ENCODE measurements around the gene DCAF6.

Gene DCAF6

DNA sequence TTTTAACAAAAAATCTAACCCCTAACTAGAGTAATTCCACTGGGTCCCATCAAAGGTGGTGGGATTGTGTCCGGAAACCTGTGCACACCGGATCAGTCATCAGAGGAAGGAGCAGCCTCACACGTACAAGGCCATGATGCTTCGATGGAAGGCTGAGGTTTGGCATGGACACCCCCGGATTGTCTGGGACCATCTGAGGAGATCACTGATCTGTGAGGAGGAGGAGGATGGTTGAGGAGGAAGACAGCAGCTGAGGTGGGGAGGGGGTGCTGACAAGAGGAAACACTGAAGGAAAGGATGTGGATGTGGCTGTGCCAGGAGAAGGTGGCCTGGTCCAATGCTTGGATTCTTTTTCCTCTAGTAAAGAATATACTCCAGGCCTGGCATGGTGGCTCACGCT lies 159.0 kb downstream of the DCAF6 start:
- no peak for TF ChIP-seq EZH2phosphoT487 (IDR thresholded peaks at IDR 0.05; ENCODE audit: low read depth)
- TF ChIP-seq, protein P1, sequence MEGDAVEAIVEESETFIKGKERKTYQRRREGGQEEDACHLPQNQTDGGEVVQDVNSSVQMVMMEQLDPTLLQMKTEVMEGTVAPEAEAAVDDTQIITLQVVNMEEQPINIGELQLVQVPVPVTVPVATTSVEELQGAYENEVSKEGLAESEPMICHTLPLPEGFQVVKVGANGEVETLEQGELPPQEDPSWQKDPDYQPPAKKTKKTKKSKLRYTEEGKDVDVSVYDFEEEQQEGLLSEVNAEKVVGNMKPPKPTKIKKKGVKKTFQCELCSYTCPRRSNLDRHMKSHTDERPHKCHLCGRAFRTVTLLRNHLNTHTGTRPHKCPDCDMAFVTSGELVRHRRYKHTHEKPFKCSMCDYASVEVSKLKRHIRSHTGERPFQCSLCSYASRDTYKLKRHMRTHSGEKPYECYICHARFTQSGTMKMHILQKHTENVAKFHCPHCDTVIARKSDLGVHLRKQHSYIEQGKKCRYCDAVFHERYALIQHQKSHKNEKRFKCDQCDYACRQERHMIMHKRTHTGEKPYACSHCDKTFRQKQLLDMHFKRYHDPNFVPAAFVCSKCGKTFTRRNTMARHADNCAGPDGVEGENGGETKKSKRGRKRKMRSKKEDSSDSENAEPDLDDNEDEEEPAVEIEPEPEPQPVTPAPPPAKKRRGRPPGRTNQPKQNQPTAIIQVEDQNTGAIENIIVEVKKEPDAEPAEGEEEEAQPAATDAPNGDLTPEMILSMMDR (IDR thresholded peaks at IDR 0.05; ENCODE audit: low read depth, low read length), result no peak
- H3K9me3 ChIP-seq (ENCODE audit: insufficient read depth, low read length), result no peaks in the 10 kb centered on the region
- H3K36me3 ChIP-seq (replicated peaks; ENCODE audit: low read depth, low read length), result no peaks in the 10 kb centered on the region

DNA sequence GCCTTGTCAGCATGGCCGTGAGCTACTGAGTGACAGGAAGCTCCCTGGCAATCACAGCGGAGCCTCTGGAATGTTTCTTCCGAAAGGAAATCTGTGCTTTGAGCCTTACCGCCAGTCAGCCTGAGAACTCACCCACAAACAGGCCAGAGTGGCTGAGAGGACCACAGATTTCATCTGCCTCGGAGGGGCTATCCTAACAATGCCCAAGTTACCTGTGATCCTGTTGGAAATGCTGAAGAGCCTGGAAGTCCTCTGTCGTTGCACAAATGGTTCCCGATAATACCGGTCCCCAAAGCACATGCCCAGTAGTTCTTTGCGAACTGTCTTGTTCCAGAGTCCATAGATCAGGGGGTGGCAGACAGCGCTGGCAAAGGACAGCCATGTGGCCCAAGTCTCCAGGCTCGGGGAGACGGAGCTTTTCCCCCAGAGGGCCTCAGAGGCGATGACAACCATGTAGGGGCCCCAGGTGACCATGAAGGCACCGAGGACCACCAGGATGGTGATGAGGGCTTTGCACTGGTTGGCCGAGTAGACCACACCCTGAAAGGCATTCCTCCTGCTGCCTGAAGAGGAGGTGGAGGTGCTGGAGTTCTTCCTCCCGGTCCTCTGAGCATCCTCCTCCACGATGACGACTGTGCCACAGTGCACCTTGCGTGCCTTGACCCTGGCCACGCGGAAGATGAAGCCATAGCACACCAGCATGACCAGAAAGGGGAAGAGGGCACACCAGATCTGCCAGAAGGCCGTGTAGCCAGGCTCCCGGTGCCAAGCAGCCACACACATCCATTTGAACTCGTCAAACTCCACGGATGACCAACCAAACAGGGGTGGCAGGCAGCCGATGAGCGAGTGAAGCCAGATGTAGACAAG lies 160.0 kb downstream of the DCAF6 start:
- Histone ChIP-seq H3K36me3 (replicated peaks; ENCODE audit: low read depth, low read length) (no peaks in the 10 kb centered on the region), H3K9me3 (ENCODE audit: insufficient read depth, low read length) (no peaks in the 10 kb centered on the region), H3K4me1 (ENCODE audit: low read length) (no peaks in the 10 kb centered on the region), H3K27ac (ENCODE audit: low read length) (no peak overlapping the region), H3K4me2 (ENCODE audit: low read length) (no peak overlapping the region), H3K4me3 (ENCODE audit: low read length) (no peak overlapping the region), H3K27me3 (ENCODE audit: low read depth, low read length) (no peaks in the 10 kb centered on the region), H4K20me1 (ENCODE audit: insufficient read depth, low read length) (no peaks in the 10 kb centered on the region), H2AFZ (ENCODE audit: low read depth, low read length) (no peak overlapping the region), H3K9ac (ENCODE audit: low read length) (no peak overlapping the region), H3K79me2 (ENCODE audit: low read length) (no peaks in the 10 kb centered on the region)
- no peak for TF ChIP-seq EZH2phosphoT487 (IDR thresholded peaks at IDR 0.05; ENCODE audit: low read depth)
- TF ChIP-seq, protein P1 (IDR thresholded peaks at IDR 0.05; ENCODE audit: low read depth, low read length), result no peak

More for the DNA sequence above, 159.0 kb downstream of the DCAF6 start:
- no peak overlapping the region for H3K9ac ChIP-seq (ENCODE audit: low read length)
- no peaks in the 10 kb centered on the region for H3K4me1 ChIP-seq (ENCODE audit: low read length)
- H3K79me2 ChIP-seq (ENCODE audit: low read length), result no peaks in the 10 kb centered on the region
- no peak overlapping the region for H3K4me2 ChIP-seq (ENCODE audit: low read length)
- no peaks in the 10 kb centered on the region for H4K20me1 ChIP-seq (ENCODE audit: insufficient read depth, low read length)
- no peak overlapping the region for H2AFZ ChIP-seq (ENCODE audit: low read depth, low read length)
- H3K4me3 ChIP-seq (ENCODE audit: low read length), result no peak overlapping the region
- H3K27me3 ChIP-seq (ENCODE audit: low read depth, low read length), result no peaks in the 10 kb centered on the region
- no peak overlapping the region for H3K27ac ChIP-seq (ENCODE audit: low read length)

GRCh38 chr1:168097921-168098528 lies 161.5 kb downstream of the DCAF6 start:
- H3K4me1 ChIP-seq (ENCODE audit: low read length), result no peaks in the 10 kb centered on the region
- no peak for TF ChIP-seq EZH2phosphoT487 (IDR thresholded peaks at IDR 0.05; ENCODE audit: low read depth)
- TF ChIP-seq, protein P1 (IDR thresholded peaks at IDR 0.05; ENCODE audit: low read depth, low read length), result no peak
- H3K9ac ChIP-seq (ENCODE audit: low read length), result no peak overlapping the region
- no peaks in the 10 kb centered on the region for H3K27me3 ChIP-seq (ENCODE audit: low read depth, low read length)
- H3K9me3 ChIP-seq (ENCODE audit: insufficient read depth, low read length), result no peaks in the 10 kb centered on the region
- no peak overlapping the region for H2AFZ ChIP-seq (ENCODE audit: low read depth, low read length)
- no peak overlapping the region for H3K4me3 ChIP-seq (ENCODE audit: low read length)
- no peak overlapping the region for H3K4me2 ChIP-seq (ENCODE audit: low read length)
- H3K27ac ChIP-seq (ENCODE audit: low read length), result no peak overlapping the region
- no peaks in the 10 kb centered on the region for H3K79me2 ChIP-seq (ENCODE audit: low read length)
- H3K36me3 ChIP-seq (replicated peaks; ENCODE audit: low read depth, low read length), result no peaks in the 10 kb centered on the region
- H4K20me1 ChIP-seq (ENCODE audit: insufficient read depth, low read length), result no peaks in the 10 kb centered on the region

DNA sequence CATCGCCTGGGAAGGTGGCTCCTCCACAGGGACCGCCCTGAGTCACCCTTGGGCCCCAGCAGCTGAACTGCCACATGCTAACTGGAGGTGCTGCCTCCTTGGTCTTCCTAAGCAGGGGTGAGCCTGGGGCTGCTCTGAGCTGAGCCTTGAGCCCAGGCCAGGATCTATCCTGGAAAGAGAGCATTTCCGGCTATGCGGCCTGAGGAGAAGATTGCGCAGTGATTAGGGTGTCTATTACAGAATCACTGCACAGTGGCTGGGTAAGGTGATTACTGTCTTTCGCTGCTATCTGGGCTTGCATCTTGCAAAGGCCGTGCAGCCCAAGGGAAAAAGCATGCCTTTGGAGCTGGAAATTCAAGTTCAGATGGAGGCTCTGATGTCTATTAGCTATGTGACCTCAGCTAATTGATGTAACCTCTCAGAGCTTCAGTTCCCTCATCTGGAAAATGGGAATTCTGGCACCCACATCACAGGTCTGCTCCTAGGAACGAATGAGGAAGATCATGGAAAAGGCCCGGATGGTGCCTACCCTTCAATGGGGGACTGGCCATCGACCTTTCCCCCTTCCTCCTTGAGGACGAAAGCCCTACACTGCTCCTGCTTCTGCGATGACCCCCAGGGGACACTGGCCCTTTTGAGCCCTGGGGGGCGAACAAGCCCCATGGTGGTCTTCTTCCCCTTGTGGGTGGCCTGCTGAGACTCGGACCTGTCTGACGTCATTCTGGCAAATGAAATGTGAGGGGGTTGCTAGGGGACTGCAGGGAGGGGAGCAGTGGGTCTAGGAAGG lies 162.2 kb downstream of the DCAF6 start:
- Histone ChIP-seq H3K27me3 (ENCODE audit: low read depth, low read length) (no peaks in the 10 kb centered on the region), H3K79me2 (ENCODE audit: low read length) (no peaks in the 10 kb centered on the region), H3K27ac (ENCODE audit: low read length) (no peak overlapping the region), H3K36me3 (replicated peaks; ENCODE audit: low read depth, low read length) (no peaks in the 10 kb centered on the region), H3K9ac (ENCODE audit: low read length) (no peak overlapping the region), H3K4me3 (ENCODE audit: low read length) (no peak overlapping the region), H4K20me1 (ENCODE audit: insufficient read depth, low read length) (no peaks in the 10 kb centered on the region), H3K9me3 (ENCODE audit: insufficient read depth, low read length) (no peaks in the 10 kb centered on the region), H3K4me2 (ENCODE audit: low read length) (no peak overlapping the region), H2AFZ (ENCODE audit: low read depth, low read length) (no peak overlapping the region), H3K4me1 (ENCODE audit: low read length) (no peaks in the 10 kb centered on the region)
- TF ChIP-seq, protein P1 (IDR thresholded peaks at IDR 0.05; ENCODE audit: low read depth, low read length), result no peak
